ENCODE results near the gene FAM83D.

The FAM83D gene

DNA sequence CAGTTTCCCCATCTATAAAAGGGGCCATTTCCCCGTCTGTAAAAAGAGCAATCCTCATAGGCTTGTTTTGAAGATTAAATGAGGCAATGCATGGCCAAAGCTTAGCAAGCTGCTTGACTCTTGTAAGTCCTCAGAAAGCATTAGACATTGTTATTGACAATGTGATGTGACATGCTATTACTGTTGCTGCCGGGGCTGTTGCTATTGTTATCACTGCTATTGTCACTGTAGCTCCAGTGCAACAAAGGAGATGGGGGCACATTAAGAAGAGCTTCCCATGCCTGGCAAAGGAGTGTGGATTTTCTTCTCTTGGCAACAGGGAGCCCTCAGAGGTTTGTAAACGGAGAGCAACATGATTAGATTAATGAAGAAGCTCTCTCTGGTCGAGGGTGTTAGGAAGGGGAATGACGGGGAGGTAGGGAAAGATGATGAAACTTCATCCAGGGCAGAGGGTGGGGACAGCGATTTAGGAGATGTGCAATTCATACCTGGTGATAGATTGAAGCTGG, 33.1 kb upstream of the FAM83D start:
- Histone ChIP-seq H3K27ac (no peak overlapping the region), H3K36me3 (ENCODE audit: insufficient read depth, low read length) (no peaks in the 10 kb centered on the region), H3K9ac (ENCODE audit: insufficient read length) (no peak overlapping the region), H3K9me3 (ENCODE audit: low read depth, low read length) (no peaks in the 10 kb centered on the region), H3K4me3 (no peak overlapping the region)
- TF ChIP-seq POLR2AphosphoS5 (IDR thresholded peaks at IDR 0.05; ENCODE audit: borderline replicate concordance, low read depth, low read length) (no peak), FOXP2 (optimal IDR thresholded peaks at IDR 0.05; ENCODE audit: control extremely low read depth, extremely low read length, insufficient read depth) (no peak), EZH2 (IDR thresholded peaks at IDR 0.05) (no peak)
- DNase-seq (ENCODE audit: low read depth, low spot score): no peak

GRCh38 chr20:38893565-38894090, 32.6 kb upstream of the FAM83D start:
- peak overlapping the region; percentile 59; the same call in 1 of the 2 replicates for H3K4me3 ChIP-seq
- no peaks in the 10 kb centered on the region for H3K9me3 ChIP-seq (ENCODE audit: low read depth, low read length)
- H3K9ac ChIP-seq (ENCODE audit: insufficient read length): no peak overlapping the region
- no peak for TF ChIP-seq POLR2AphosphoS5 (IDR thresholded peaks at IDR 0.05; ENCODE audit: borderline replicate concordance, low read depth, low read length)
- TF ChIP-seq FOXP2 (optimal IDR thresholded peaks at IDR 0.05; ENCODE audit: control extremely low read depth, extremely low read length, insufficient read depth): no peak
- TF ChIP-seq EZH2 (IDR thresholded peaks at IDR 0.05): no peak
- H3K27ac ChIP-seq: no peak overlapping the region
- H3K36me3 ChIP-seq (ENCODE audit: insufficient read depth, low read length): no peaks in the 10 kb centered on the region
- no peak for DNase-seq (ENCODE audit: low read depth, low spot score)

DNA sequence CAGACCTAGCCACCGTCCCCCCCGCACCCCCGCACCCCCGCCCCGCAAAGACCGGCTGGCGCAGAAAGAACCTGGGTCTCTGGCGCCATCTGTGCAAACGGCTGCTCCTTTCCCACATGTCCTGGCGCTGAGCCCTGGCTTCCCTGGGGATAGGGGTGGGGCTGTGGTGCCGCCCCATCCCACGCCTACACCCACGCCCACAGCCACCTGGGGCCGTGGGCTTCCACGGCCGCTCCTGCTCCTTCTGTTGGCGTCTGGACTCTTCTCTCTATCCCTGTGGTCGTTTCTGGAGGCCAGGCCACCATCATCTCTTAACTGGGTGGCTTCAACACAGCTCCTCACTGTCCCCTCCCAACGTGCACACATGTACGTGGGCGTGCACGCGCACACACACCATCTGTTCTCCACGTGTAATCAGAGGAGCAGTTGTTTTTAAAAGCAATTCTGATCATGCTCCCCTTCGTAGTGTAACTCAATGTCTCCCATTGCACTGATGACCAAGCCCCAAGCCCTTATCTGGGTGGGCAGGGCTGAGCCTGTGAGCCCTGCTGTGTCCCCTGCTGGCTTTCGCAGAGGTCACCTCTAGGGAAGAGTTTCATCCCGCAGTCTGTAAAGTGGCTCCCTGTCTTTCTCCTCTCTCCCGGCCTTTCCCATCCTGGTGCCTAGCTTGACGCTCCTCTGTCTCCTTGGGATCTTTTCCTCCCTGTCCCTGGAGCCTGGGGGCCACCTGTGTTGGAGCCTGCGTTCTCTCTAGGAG, 31.9 kb upstream of the FAM83D start:
- Histone ChIP-seq H3K9me3 (ENCODE audit: low read depth, low read length) (no peaks in the 10 kb centered on the region), H3K27ac (no peak overlapping the region), H3K9ac (ENCODE audit: insufficient read length) (no peak overlapping the region), H3K4me3 (peak overlapping the region; percentile 59), H3K36me3 (ENCODE audit: insufficient read depth, low read length) (no peaks in the 10 kb centered on the region)
- no peak for DNase-seq (ENCODE audit: low read depth, low spot score)
- TF ChIP-seq EZH2 (IDR thresholded peaks at IDR 0.05) (no peak), POLR2AphosphoS5 (IDR thresholded peaks at IDR 0.05; ENCODE audit: borderline replicate concordance, low read depth, low read length) (no peak)

- H3K36me3 ChIP-seq (ENCODE audit: insufficient read depth, low read length): no peaks in the 10 kb centered on the region
- DNase-seq (ENCODE audit: low read depth, low spot score): no peak
- TF ChIP-seq FOXP2 (optimal IDR thresholded peaks at IDR 0.05; ENCODE audit: control extremely low read depth, extremely low read length, insufficient read depth): no peak
- TF ChIP-seq POLR2AphosphoS5 (IDR thresholded peaks at IDR 0.05; ENCODE audit: borderline replicate concordance, low read depth, low read length): no peak
Measured at GRCh38 chr20:38895098-38895949, 30.9 kb upstream of the FAM83D start.

GRCh38 chr20:38896009-38896594, 30.1 kb upstream of the FAM83D start:
- Histone ChIP-seq H3K9ac (ENCODE audit: insufficient read length) (no peak overlapping the region), H3K27ac (no peak overlapping the region), H3K9me3 (ENCODE audit: low read depth, low read length) (no peaks in the 10 kb centered on the region), H3K4me3 (no peak overlapping the region), H3K36me3 (ENCODE audit: insufficient read depth, low read length) (no peaks in the 10 kb centered on the region)
- TF ChIP-seq POLR2AphosphoS5 (IDR thresholded peaks at IDR 0.05; ENCODE audit: borderline replicate concordance, low read depth, low read length): no peak
- TF ChIP-seq FOXP2 (optimal IDR thresholded peaks at IDR 0.05; ENCODE audit: control extremely low read depth, extremely low read length, insufficient read depth): no peak
- no peak for TF ChIP-seq EZH2 (IDR thresholded peaks at IDR 0.05)
- DNase-seq (ENCODE audit: low read depth, low spot score): no peak

More at GRCh38 chr20:38895098-38895949, 30.9 kb upstream of the FAM83D start:
- Histone ChIP-seq H3K4me3 (no peak overlapping the region), H3K9ac (ENCODE audit: insufficient read length) (no peak overlapping the region), H3K9me3 (ENCODE audit: low read depth, low read length) (no peaks in the 10 kb centered on the region), H3K27ac (no peak overlapping the region)

DNA sequence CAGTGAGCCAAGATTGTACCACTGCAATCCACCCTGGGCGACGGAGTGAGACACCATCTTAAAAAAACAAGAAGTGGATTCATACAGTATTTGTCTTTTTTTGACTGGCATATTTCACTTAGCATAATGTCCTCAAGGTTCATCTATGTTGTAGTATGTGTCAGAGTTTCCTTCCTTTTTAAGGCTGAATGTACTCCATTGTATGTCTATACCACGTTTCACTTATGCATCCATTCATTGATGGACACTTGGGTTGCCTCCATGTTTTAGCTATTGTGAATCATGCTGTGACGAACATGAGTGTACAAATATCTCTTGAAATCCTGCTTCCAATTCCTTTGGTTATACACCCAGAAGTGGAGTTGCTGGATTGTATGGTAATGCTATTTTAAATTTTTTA, 28.9 kb upstream of the FAM83D start:
- no peaks in the 10 kb centered on the region for H3K36me3 ChIP-seq (ENCODE audit: insufficient read depth, low read length)

GRCh38 chr20:38900606-38901005, 25.6 kb upstream of the FAM83D start:
- no peak for TF ChIP-seq EZH2 (IDR thresholded peaks at IDR 0.05)
- no peak for TF ChIP-seq FOXP2 (optimal IDR thresholded peaks at IDR 0.05; ENCODE audit: control extremely low read depth, extremely low read length, insufficient read depth)
- TF ChIP-seq POLR2AphosphoS5 (IDR thresholded peaks at IDR 0.05; ENCODE audit: borderline replicate concordance, low read depth, low read length): no peak
- Histone ChIP-seq H3K9me3 (ENCODE audit: low read depth, low read length) (no peaks in the 10 kb centered on the region), H3K9ac (ENCODE audit: insufficient read length) (no peak overlapping the region), H3K27ac (no peak overlapping the region), H3K36me3 (ENCODE audit: insufficient read depth, low read length) (no peaks in the 10 kb centered on the region), H3K4me3 (no peak overlapping the region)
- DNase-seq (ENCODE audit: low read depth, low spot score): no peak

More for the DNA sequence above, 28.9 kb upstream of the FAM83D start:
- TF ChIP-seq EZH2 (IDR thresholded peaks at IDR 0.05) (no peak), POLR2AphosphoS5 (IDR thresholded peaks at IDR 0.05; ENCODE audit: borderline replicate concordance, low read depth, low read length) (no peak), FOXP2 (optimal IDR thresholded peaks at IDR 0.05; ENCODE audit: control extremely low read depth, extremely low read length, insufficient read depth) (no peak)
- H3K4me3 ChIP-seq: no peak overlapping the region
- no peak overlapping the region for H3K9ac ChIP-seq (ENCODE audit: insufficient read length)
- no peak for DNase-seq (ENCODE audit: low read depth, low spot score)
- no peaks in the 10 kb centered on the region for H3K9me3 ChIP-seq (ENCODE audit: low read depth, low read length)
- no peak overlapping the region for H3K27ac ChIP-seq

- no peak overlapping the region for H3K4me3 ChIP-seq
- no peaks in the 10 kb centered on the region for H3K9me3 ChIP-seq (ENCODE audit: low read depth, low read length)
- H3K9ac ChIP-seq (ENCODE audit: insufficient read length): no peak overlapping the region
- H3K36me3 ChIP-seq (ENCODE audit: insufficient read depth, low read length): no peaks in the 10 kb centered on the region
- DNase-seq (ENCODE audit: low read depth, low spot score): no peak
- no peak overlapping the region for H3K27ac ChIP-seq
- no peak for TF ChIP-seq POLR2AphosphoS5 (IDR thresholded peaks at IDR 0.05; ENCODE audit: borderline replicate concordance, low read depth, low read length)
- TF ChIP-seq FOXP2 (optimal IDR thresholded peaks at IDR 0.05; ENCODE audit: control extremely low read depth, extremely low read length, insufficient read depth): no peak
- no peak for TF ChIP-seq EZH2 (IDR thresholded peaks at IDR 0.05)
Measured at GRCh38 chr20:38902601-38903000, 23.6 kb upstream of the FAM83D start.

Data from SK-N-MC (cell line).